Mucosa of stomach (tissue), 1 donor: ENCODE results near the gene DYNLL2.
"Not testable (repeated sequence)": the region's sequence is repeated elsewhere in the genome, so short reads cannot be mapped to it uniquely, and the experiment has no call there.

Experiments
- H3K27me3 ChIP-seq: one replicate; pipeline ENCODE4 v1.7.0; 2013; ENCODE audit warnings: mild to moderate bottlenecking, low read length; ENCODE audit not compliant: control insufficient read depth, insufficient read depth
- H3K36me3 ChIP-seq: one replicate; pipeline ENCODE4 v1.7.0; 2013; ENCODE audit warnings: low read length; ENCODE audit not compliant: control insufficient read depth, insufficient read depth
- H3K4me1 ChIP-seq: one replicate; pipeline ENCODE4 v1.7.0; 2013; ENCODE audit warnings: mild to moderate bottlenecking, low read length; ENCODE audit not compliant: control insufficient read depth, insufficient read depth
- H3K4me3 ChIP-seq: one replicate; pipeline ENCODE4 v1.7.0; 2013; ENCODE audit warnings: low read length
- H3K9ac ChIP-seq: one replicate; pipeline ENCODE4 v1.7.0; 2013; ENCODE audit warnings: mild to moderate bottlenecking, low read length, moderate library complexity
- H3K9me3 ChIP-seq: one replicate; pipeline ENCODE4 v1.7.0; 2013; ENCODE audit warnings: mild to moderate bottlenecking, low read length, moderate library complexity; ENCODE audit not compliant: control insufficient read depth
- donor health status: Pancreatic carcinoma.

DYNLL2 gene

DNA sequence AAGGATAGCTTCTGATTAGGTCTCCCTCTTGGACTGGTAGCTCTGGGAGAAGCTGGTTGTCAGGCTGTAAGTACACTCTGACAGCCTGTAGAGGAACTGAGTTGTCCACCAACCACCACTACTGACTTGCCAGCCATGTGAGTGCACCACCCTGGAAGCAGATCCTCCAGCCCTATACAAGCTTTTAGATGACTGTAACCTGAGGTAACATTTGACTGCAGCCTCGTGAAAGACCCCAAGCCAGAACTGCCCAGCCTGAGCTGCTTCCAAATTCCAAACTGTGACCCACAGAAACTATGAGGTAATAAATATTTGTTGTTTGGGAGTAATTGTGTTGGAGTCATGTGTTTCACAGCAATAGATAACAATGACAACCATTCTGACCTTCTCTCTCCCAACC, 30.8 kb upstream of the DYNLL2 start:
- Histone ChIP-seq H3K4me1 (no peaks in the 10 kb centered on the region), H3K9ac (no peak overlapping the region), H3K4me3 (no peak overlapping the region), H3K27me3 (no peaks in the 10 kb centered on the region), H3K9me3 (no peaks in the 10 kb centered on the region), H3K36me3 (no peaks in the 10 kb centered on the region)

DNA sequence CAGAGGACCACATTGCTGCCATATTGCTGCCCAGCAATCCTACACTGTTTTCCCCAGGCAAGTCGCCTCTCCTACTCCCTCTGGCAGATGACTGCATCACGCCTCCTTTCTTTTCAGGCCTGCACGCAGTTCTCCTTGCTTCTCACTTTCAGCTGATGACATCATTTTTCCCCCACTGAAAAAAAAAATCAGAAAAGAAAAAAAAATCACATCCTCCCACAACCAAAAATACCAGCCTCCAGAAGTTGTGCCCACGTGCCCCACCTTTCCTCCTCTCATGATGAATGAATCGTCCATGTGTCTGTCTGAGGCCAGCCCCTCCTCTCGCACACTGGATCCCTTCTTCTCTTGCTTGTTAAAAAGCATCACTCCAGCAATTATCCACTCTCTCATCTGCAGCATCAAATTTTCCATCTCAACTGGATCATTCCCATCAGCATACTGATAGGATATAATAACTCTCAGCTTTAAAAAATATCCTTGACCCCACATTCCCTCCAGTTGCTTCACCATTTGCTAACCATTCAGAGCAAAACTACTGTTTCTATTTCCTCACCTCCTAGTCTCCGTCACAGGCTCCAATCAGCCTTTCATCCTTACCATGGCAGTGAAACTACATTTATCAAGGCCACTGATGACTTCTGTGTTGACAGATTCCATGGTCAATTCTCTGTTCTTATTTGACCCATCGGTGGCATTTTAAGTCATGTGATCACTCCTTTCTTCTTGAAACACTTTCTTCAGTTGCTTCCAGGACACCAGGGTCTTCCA, 30.1 kb upstream of the DYNLL2 start:
- no peaks in the 10 kb centered on the region for H3K27me3 ChIP-seq
- H3K9me3 ChIP-seq = no peaks in the 10 kb centered on the region
- H3K36me3 ChIP-seq = no peaks in the 10 kb centered on the region
- H3K9ac ChIP-seq = no peak overlapping the region
- no peaks in the 10 kb centered on the region for H3K4me1 ChIP-seq
- H3K4me3 ChIP-seq = no peak overlapping the region

DNA sequence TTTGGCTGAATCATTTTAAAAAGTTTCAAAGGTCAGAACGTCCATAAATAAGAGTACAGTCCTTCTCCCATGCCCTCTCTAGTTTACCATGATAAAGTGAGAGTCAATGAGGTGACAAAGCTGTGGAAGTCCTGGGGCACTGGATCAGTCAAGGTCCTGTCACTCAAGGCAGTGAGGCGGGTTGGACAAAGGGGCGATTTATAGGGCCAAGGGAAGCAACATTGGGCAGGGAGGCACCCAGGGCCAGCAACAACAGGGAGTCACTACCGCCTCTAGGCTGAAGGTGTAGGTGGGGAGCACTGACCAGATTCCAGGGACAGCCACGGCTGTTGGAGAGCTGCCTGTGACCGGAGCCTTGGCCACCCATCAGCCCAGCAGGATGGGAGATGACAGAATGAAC, 28.6 kb upstream of the DYNLL2 start:
- H3K9ac ChIP-seq = no peak overlapping the region

DNA sequence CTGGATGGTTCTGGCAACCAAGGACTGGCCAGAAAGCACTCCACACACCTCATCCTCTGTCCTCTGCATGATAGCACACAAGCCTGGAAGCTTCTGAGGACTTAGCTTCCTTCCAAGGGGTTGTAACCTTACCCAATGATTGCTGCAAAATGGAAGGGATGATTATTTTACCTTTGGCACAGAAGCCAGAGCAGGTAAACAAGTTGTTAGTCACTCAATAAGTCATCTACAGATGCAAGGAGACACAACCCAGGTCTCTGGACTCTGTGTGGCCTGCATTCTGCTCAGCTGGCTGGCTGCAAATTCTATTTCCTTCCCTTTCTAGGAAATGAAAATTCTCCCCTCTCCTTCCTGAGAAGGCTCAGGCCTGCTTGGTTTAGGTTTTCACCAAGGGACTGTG, 26.7 kb upstream of the DYNLL2 start:
- Histone ChIP-seq H3K9me3 (no peaks in the 10 kb centered on the region), H3K9ac (no peak overlapping the region), H3K27me3 (peaks cover 7% of the 10 kb centered on the region), H3K4me1 (no peaks in the 10 kb centered on the region), H3K36me3 (no peaks in the 10 kb centered on the region), H3K4me3 (no peak overlapping the region)

More for the DNA sequence above, 28.6 kb upstream of the DYNLL2 start:
- no peaks in the 10 kb centered on the region for H3K9me3 ChIP-seq
- no peaks in the 10 kb centered on the region for H3K4me1 ChIP-seq
- peaks cover 5% of the 10 kb centered on the region for H3K27me3 ChIP-seq
- no peaks in the 10 kb centered on the region for H3K36me3 ChIP-seq
- H3K4me3 ChIP-seq = no peak overlapping the region

DNA sequence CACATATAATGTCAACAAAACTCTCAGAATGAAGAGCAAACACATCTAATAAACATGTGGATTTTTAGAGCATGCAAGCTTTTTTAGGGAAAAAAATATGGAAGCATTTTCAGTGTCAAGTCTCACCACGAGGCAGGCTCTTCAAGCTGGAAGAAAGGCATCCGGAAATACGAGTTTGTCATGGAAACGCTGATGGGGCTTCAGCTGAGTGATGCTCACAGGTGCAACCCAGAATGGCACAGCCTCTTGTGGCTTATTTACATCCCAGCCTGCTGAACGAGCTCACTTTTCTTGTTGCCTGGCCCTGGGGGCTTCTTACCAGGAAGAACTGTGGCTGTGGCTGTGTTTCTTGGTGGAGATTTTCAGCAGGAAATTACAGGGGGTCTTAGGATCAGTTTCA, 24.1 kb upstream of the DYNLL2 start:
- no peak overlapping the region for H3K4me3 ChIP-seq
- no peaks in the 10 kb centered on the region for H3K4me1 ChIP-seq

DNA sequence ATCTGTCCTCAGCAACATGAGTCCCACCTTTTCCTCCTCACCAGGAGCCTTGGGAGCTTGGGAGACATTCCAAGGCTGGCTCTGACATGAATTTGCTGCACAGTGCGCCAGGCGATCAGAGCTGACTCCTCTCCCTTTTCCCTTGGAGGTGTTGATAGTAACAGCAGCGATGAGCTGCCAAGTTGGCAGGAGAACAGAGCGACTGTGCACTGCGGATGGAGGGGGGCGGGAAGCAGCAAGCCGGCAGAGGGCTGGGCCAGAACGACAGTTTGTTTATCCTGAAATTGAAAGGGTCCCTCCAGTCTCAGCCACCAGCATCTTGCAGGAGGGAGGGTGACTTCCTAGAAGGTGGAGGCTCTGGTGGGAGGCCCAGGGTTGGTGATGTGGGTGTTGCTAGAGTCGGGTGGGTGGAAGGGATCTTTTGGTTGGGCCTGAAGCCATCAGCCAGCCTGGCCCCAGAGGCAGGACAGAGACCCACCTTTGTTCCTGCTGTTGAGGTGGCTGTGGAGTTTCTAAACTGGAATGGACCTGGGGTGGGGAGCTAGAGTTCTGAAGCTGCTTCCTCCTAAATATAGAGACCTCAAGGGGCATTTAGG, 22.5 kb upstream of the DYNLL2 start:
- Histone ChIP-seq H3K36me3 (no peaks in the 10 kb centered on the region), H3K4me3 (no peak overlapping the region), H3K4me1 (no peaks in the 10 kb centered on the region), H3K9me3 (no peaks in the 10 kb centered on the region), H3K9ac (no peak overlapping the region), H3K27me3 (peaks cover 10% of the 10 kb centered on the region)

More for the DNA sequence above, 24.1 kb upstream of the DYNLL2 start:
- no peaks in the 10 kb centered on the region for H3K9me3 ChIP-seq
- H3K36me3 ChIP-seq = no peaks in the 10 kb centered on the region
- H3K9ac ChIP-seq = no peak overlapping the region
- H3K27me3 ChIP-seq = peaks cover 7% of the 10 kb centered on the region

DNA sequence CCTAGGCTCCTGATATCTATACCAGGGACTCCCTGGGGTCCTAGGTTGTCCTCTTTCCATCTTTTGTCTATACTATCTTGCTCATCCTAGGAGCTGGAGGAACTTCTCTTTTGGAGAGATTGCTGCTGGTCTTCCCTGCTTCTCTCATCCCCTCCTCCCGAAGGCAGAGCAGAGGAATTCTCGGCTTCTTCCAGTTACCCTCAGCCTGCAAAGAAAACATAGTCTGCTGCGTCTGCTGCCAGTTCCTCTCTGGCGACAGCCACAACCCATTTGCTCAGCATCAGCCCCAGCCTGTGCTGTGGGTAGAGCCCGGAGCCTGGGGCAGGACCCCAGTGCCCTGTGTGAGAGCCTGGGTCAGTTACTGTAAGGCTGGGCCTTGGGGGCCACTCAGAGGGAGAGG, 21.5 kb upstream of the DYNLL2 start:
- Histone ChIP-seq H3K27me3 (peaks cover 10% of the 10 kb centered on the region), H3K36me3 (no peaks in the 10 kb centered on the region), H3K4me1 (no peaks in the 10 kb centered on the region), H3K9ac (no peak overlapping the region), H3K4me3 (no peak overlapping the region), H3K9me3 (no peaks in the 10 kb centered on the region)

DNA sequence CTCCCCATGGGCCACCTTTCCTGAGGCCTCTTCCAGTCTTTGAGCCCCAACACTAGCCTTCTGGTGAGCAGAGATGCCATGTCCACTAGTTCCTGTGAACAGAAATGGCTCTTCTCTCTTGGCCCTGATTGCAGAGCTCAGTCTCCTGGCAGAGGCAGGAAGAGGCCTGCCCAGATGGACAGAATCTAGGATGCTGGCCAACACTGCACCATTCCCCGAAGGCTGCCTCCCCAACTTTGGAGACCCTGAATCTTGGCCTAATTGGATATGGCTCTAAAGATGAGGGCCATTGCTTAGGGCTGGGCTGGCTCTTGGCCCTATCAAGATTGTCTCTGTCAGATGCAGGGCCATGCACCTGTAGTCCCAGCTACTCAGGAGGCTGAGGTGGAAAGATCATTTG, 18.0 kb upstream of the DYNLL2 start:
- Histone ChIP-seq H3K36me3 (no peaks in the 10 kb centered on the region), H3K9ac (no peak overlapping the region), H3K9me3 (no peaks in the 10 kb centered on the region), H3K4me1 (no peaks in the 10 kb centered on the region), H3K4me3 (no peak overlapping the region), H3K27me3 (peaks cover 7% of the 10 kb centered on the region)

DNA sequence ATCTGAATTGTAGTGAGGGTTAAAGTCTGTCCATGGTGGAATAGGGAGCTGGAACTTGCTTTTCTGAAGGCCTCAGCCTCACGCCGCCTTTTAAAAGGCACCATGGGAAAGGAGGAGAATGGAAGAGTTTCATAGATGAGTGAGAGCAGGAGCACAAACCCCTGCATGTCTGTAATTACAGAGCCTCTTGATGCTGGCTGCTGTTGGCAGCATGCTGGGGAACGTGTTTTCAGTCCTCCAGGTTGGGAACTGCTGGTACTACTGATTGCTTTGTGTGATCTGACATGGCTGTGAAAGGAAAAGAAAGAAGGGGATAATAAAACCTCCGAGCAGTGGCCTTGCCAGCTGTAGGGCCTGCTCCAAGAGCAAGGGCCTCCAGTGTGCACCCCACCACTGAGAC, 16.8 kb upstream of the DYNLL2 start:
- Histone ChIP-seq H3K4me3 (no peak overlapping the region), H3K9me3 (no peaks in the 10 kb centered on the region), H3K9ac (no peak overlapping the region), H3K27me3 (peaks cover 10% of the 10 kb centered on the region), H3K4me1 (no peaks in the 10 kb centered on the region), H3K36me3 (no peaks in the 10 kb centered on the region)

DNA sequence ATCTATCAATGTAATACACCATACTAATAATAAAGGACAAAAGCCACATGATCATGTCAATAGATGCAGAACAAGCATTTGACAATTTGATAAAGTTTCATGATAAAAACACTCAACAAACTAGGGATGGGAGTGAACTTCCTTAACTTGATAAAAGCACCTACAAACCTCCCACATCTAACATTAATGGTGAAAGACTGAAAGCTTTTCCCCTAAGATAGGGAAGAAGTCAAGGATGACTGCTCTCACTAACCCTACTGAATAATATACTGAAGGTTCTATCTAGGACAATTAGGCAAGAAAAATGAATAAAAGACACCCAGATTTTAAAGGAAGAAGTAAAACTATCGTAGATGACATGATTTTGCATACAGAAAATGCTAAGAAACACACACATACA, 10.4 kb upstream of the DYNLL2 start:
- H3K4me1 ChIP-seq = no peaks in the 10 kb centered on the region
- H3K9ac ChIP-seq = no peak overlapping the region
- H3K27me3 ChIP-seq = peaks cover 8% of the 10 kb centered on the region
- H3K36me3 ChIP-seq = no peaks in the 10 kb centered on the region
- no peak overlapping the region for H3K4me3 ChIP-seq
- H3K9me3 ChIP-seq = no peaks in the 10 kb centered on the region

DNA sequence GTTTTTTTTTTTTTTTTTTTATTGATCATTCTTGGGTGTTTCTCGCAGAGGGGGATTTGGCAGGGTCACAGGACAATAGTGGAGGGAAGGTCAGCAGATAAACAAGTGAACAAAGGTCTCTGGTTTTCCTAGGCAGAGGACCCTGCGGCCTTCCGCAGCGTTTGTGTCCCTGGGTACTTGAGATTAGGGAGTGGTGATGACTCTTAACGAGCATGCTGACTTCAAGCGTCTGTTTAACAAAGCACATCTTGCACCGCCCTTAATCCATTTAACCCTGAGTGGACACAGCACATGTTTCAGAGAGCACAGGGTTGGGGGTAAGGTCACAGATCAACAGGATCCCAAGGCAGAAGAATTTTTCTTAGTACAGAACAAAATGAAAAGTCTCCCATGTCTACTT, 10.0 kb upstream of the DYNLL2 start:
- H3K9ac ChIP-seq, H3K27me3 ChIP-seq, H3K9me3 ChIP-seq, H3K4me3 ChIP-seq, H3K36me3 ChIP-seq, H3K4me1 ChIP-seq: not testable (repeated sequence)

DNA sequence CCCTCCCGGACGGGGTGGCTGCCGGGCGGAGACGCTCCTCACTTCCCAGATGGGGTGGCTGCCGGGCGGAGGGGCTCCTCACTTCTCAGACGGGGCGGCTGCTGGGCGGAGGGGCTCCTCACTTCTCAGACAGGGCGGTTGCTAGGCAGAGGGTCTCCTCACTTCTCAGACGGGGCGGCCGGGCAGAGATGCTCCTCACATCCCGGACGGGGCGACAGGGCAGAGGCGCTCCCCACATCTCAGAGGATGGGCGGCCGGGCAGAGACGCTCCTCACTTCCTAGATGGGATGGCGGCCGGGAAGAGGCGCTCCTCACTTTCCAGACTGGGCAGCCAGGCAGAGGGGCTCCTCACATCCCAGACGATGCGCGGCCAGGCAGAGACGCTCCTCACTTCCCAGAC, 8.8 kb upstream of the DYNLL2 start:
- H3K36me3 ChIP-seq, H3K27me3 ChIP-seq: not testable (repeated sequence)

More for the DNA sequence above, 8.8 kb upstream of the DYNLL2 start:
- not testable (repeated sequence) for H3K4me1 ChIP-seq, H3K9ac ChIP-seq, H3K9me3 ChIP-seq, H3K4me3 ChIP-seq
